Amygdala (tissue), 56 donors: ENCODE measurements around the gene SLC23A1.
"Not testable (repeated sequence)": the region's sequence is repeated elsewhere in the genome, so short reads cannot be mapped to it uniquely, and the experiment has no call there.

Source experiments
- DNase-seq, 56 donors: peaks; one replicate each; lab custom pipeline; 2025; lab: John Stamatoyannopoulos, UW

Gene SLC23A1

GRCh38 chr5:139377226-139377625 is 5.9 kb downstream of the SLC23A1 start:
- DNase-seq, result no peak

- no peak for DNase-seq
Observed at GRCh38 chr5:139376364-139376763, 6.7 kb downstream of the SLC23A1 start.

DNA sequence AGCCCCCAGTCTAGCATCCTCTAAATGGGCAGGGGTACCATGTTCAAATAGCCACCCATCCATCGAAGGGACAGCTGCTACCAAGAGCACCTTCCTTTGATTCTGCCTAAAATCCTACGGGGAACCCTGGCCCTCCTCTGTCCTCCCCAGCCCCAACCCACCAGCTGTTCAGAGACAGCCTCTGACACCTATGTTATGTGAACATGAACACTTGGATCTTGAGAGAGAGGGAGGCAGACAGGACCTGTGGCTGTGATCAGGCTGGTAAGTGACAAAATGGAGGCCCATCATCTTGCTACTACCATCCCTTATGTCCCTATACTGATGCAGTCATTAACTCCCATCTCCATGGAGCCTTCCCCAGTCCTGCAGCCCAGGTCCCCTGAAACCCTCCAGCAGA is 8.2 kb downstream of the SLC23A1 start:
- no peak for DNase-seq

- DNase-seq, result no peak
Observed at GRCh38 chr5:139371482-139372435, 11.3 kb downstream of the SLC23A1 start.

DNA sequence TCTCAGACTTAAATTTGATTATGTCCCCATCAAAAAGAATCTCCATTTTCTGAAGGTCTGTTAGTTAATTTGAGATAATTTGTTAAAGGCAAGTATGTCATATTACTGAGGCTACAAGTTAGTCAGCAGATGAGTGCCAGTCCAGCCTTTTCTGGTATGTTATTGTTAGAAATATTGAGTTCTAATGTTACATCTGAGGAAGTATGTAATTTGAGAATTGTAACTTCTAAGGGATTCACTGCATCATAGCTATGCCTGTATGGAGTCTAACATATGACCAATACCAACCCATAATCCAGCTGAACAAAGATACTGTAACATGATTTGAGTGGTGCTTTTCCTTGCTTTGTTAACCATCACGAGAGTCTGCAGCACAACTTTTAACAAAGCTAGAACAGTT is 13.9 kb downstream of the SLC23A1 start:
- DNase-seq, result no peak

DNA sequence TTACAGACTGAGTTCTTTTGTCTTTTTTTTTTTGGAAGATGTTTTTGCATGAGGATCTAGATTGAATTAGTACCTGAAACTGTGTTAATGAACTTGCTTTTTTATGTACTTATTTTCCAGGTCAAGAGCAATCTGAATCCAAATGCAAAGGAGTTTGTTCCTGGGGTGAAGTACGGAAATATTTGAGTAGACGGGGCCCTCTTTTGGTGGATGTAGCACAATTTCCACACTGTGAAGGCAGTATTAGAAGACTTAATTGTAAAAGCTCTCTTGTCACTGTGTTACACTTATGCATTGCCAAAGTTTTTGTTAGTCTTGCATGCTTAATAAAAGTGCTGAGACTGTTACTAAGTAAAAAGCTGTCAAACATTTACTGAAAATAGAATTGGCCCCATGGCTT is 14.5 kb downstream of the SLC23A1 start:
- no peak for DNase-seq

DNA sequence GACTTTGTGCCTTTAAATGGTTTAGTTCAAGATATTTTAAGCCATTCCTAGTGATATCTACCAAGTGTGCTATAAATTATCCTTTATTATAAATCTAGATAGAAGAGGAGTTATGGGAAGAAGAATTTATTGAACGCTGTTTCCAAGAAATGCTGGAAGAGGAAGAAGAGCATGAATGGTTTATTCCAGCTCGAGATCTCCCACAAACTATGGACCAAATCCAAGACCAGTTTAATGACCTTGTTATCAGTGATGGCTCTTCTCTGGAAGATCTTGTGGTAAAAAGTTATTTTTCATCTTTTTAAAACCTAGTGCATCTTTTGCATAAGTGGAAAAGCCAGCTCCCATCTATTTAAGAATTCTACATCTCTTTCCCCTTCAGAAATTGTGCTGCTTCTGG is 18.6 kb downstream of the SLC23A1 start:
- no peak for DNase-seq

DNA sequence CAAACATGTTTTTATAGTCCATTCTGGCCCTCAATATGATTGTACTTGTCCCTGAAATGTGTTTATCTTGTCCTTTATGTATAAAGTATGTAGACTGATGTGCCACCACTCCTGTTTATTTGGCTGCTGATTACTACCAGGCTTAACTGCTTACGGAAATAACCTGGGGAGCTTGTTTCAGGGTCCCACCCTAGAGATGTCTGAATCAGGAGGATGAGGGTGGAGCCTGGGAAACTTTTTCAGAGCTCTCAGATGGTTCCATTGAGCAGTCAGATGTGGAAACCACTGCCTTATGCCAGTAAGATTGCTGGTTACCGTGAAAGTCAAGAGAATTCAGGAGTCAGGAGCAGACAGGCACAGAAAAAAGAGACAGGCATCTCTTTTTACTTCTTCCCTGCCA is 19.2 kb downstream of the SLC23A1 start:
- no peak for DNase-seq

DNA sequence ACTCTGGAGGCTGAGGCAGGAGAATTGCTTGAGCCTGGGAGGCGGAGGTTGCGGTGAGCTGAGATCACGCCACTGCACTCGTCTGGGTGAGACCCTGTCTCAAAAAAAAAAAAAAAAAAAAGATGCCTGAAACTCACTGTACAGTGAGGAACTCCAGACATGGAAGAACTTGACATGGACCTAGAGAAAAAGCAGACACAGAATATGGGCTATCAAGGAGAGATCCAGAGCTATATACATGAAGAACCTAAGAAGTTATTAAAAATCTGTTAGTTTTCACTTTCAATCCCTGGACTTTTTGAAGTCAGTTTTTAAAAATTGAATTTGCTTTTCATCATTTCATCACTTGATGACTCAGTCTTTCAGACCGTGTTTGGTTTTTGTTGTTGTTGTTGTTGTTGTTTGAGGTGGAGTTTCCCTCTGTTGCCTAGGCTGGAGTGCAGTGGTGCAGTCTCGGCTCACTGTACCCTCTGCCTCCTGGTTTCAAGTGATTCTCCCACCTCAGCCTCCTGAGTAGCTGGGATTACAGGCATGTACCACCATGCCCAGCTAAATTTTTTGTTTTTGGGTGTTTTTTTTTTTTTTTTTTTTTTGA is 21.2 kb downstream of the SLC23A1 start:
- no peak for DNase-seq

DNA sequence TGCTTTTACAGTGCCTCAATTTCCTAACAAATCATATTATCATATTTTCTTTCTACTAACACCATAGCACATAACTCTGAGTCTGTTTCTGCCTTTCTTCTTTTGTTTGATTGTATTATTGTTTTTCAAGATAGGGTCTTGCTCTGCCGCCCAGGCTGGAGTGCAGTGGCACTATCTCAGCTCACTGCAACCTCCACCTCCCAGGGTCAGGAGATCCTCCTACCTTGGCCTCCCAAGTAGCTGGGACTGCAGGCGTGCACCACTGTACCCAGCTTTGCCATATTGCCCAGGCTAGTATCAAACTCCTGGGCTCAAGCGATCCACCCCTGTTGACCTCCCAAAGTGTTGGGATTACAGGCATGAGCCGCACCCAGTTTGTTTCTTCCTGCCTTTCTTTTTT is 22.7 kb downstream of the SLC23A1 start:
- DNase-seq, result no peak

DNA sequence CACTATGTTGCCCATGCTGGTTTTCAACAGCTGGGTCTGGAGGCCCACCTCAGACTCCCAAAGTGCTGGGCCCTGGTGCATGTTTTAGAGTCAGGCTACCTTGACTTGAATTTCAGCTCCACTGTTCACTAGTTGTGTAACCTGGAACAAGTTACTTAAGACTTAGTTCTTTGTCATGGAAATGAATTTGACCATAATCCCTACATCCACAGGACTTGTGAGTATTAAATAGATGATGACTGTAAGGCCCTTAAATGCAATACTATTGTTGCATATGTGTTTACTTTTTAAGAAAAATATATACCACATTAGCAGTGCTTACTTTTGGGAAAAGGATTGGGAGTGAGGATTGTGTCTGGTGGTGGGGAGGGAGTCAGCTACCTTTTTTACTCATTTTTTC is 25.0 kb downstream of the SLC23A1 start:
- no peak for DNase-seq

GRCh38 chr5:139355900-139356299 is 27.2 kb downstream of the SLC23A1 start:
- DNase-seq, result not testable (repeated sequence)

- DNase-seq, result no peak
Observed at GRCh38 chr5:139354186-139354585, 28.9 kb downstream of the SLC23A1 start.

DNA sequence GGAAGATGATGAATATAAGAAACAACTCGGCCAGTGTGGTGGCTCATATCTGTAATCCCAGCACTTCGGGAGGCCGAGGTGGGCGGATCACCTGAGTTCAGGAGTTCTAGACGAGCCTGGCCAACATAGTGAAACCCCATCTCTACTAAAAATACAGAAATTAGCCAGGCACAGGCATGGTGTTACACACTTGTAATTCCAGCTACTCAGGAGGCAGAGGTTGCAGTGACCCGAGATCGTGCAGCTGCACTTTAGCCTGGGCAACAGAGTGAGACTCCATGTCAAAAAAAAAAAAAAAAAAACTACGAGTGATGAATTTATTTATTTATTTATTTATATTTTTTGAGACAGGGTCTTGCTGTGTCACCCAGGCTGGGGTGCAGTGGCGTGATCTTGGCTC is 35.2 kb downstream of the SLC23A1 start:
- DNase-seq, result not testable (repeated sequence)

GRCh38 chr5:139345442-139345841 is 37.7 kb downstream of the SLC23A1 start:
- DNase-seq, result not testable (repeated sequence)

- DNase-seq, result no peak
Observed at GRCh38 chr5:139344177-139344576, 38.9 kb downstream of the SLC23A1 start.

GRCh38 chr5:139343476-139343875 is 39.6 kb downstream of the SLC23A1 start:
- no peak for DNase-seq

DNA sequence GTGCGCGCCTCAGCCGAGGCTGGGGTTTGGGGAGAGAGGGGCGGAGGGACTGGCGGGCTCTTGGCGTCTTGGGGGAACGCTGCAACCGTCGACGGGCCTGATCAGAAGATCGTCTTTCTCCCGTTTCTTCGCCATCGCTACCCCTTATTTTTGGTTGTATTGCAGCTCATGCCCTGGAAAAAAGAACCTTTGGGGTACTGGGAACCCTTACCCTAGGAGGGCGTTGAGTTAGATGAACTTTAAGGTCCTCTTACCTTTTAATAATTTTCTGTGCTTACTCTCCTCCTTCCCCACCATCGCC is 40.7 kb downstream of the SLC23A1 start:
- DNase-seq, result no peak

DNA sequence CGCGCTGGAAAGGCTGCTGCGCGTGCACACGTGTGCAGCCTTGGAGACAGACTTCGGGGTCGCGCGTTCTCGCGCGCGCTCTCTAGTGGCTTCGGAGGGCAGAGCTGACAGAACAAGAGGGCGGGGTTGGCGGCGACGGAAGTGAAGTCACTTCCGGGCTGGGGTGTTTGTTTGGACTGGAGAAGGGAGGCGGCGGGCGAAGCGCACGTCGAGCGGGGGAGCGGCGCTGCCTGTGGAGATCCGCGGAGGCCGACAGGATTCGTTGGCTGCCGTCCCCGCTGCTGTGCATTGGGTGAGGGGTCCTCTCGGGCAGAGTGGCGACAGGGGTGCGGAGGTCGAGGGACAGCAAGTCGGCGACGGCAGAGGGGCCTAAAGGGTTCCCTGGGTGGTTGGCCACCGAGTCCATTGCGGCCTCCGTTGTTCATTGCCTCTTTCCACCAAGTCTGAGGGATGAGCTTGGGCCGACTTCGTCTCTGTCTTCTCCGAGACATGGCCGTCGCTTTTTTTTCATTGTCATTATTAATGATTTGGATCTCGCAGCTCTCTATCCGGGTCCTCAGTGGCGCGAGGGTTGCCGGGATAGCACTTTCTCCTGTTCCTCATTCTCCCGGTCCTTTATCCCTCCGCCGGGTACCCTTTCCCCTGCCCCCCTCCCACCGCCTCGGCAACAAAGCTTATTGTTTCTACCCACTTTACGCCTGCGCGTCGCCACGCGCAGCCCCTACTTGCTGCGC is 41.2 kb downstream of the SLC23A1 start, which contains the start of gene PAIP2:
PAIP2 (plus strand) TSS at position 166 of the 734 bp plus-strand sequence. CDS start 21,931 bp downstream, outside the sequence.
- DNase-seq, result peak; percentile 65 to 98 (median 93)

DNA sequence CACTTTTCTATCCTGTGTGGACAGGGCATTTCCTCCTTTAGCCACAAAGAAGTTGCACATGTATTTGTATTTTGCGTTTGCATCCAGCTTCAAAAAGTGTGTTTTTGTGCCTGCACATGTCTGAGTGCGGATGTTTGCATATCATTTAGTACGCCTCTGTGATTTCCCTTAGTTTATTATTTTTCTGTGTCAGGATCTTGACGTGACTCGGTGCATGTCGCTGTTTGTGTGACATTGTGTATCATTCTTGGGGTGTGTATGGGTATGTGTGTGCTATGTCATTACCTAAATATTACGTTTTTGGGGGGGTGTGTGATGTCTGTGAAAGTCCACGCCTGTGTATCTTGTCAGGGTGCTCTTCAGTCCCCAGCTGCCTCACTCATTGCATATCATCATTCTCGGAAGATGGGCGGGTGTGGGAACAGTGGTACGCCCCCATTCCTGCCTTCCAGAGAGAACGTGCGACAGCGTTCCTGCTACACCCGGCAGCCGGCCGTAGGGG is 41.9 kb downstream of the SLC23A1 start:
- peak in 1 of 56 donors; percentile 26 for DNase-seq

- DNase-seq, result no peak
Observed at GRCh38 chr5:139340051-139340450, 43.0 kb downstream of the SLC23A1 start.
